Esophagus muscularis mucosa (tissue), 4 donors: ENCODE data around the gene ST6GALNAC3.

Experiments
- CTCF ChIP-seq, 3 experiments: fragments of 200-600 bp in 2 of 3; fragments of 450-650 bp in 1 of 3; sonication (generic) in 2 of 3; IDR thresholded peaks; one replicate each; pipeline ENCODE4 v1.5.1; 2017 to 2019; ENCODE audit warnings: antibody characterized with exemption in 3 of 3, mild to moderate bottlenecking in 2 of 3, moderate library complexity in 1 of 3
- EP300 ChIP-seq: sonication (generic); formaldehyde crosslinking; IDR thresholded peaks from one replicate; pipeline ENCODE4 v1.6.1; 2017; ENCODE audit warnings: antibody characterized with exemption
- POLR2A ChIP-seq: fragments of 450-650 bp; IDR thresholded peaks from one replicate; pipeline ENCODE4 v1.6.1; 2017; ENCODE audit warnings: antibody characterized with exemption, moderate library complexity, mild to moderate bottlenecking, low read depth
- POLR2AphosphoS5 ChIP-seq, 2 donors: sonication (generic); formaldehyde crosslinking; IDR thresholded peaks; one replicate each; pipeline ENCODE4 v1.6.1; 2017; ENCODE audit warnings: antibody characterized with exemption in 2 of 2

- no peak for TF ChIP-seq POLR2A
- TF ChIP-seq CTCF (IDR thresholded peaks at IDR 0.05), result no peak
- TF ChIP-seq POLR2AphosphoS5 (IDR thresholded peaks at IDR 0.05), result no peak
- TF ChIP-seq EP300, result no peak
These were observed 150.2 kb downstream of the ST6GALNAC3 start for GRCh38 chr1:76224752-76225151.
